Liver (tissue), 9 donors: Measurements from ENCODE around the gene PIGN. TPM values are rescaled to one million over a fixed set of nuclear protein-coding genes. Genes with fewer than 3 reads are reported as not detected.

ENCODE experiments used
- DNase-seq: peaks from one replicate; pipeline ENCODE4 v3.0.0-alpha.2; 2017; ENCODE audit warnings: low spot score
- H3K27ac ChIP-seq, 2 donors: one replicate each; pipeline ENCODE4 v1.7.0; 2013; ENCODE audit warnings: inconsistent platforms in 2 of 2, low read length in 2 of 2, control low read depth in 1 of 2, low read depth in 1 of 2, mild to moderate bottlenecking in 1 of 2
- H3K27me3 ChIP-seq, 4 donors: one replicate each; pipeline versions ENCODE4 v1.6.1 to v1.7.0; 2013; ENCODE audit warnings: low read length in 3 of 4, inconsistent platforms in 1 of 4, mild to moderate bottlenecking in 1 of 4, moderate library complexity in 1 of 4; ENCODE audit not compliant: control insufficient read depth in 4 of 4, insufficient read depth in 4 of 4
- H3K36me3 ChIP-seq, 4 donors: one replicate each; pipeline versions ENCODE4 v1.6.1 to v1.7.0; 2013; ENCODE audit warnings: low read length in 3 of 4, mild to moderate bottlenecking in 3 of 4, low read depth in 1 of 4, moderate library complexity in 1 of 4; ENCODE audit not compliant: control insufficient read depth in 4 of 4, insufficient read depth in 3 of 4
- H3K4me1 ChIP-seq, 4 donors: one replicate each; pipeline versions ENCODE4 v1.6.1 to v1.7.0; 2013; ENCODE audit warnings: low read length in 3 of 4, mild to moderate bottlenecking in 3 of 4, moderate library complexity in 1 of 4; ENCODE audit not compliant: control insufficient read depth in 4 of 4, insufficient read depth in 4 of 4
- H3K4me3 ChIP-seq, 3 donors: one replicate each; pipeline versions ENCODE4 v1.6.1 to v1.7.0; 2013; ENCODE audit warnings: low read length in 3 of 3, control low read depth in 1 of 3, low read depth in 1 of 3, mild to moderate bottlenecking in 1 of 3
- H3K9ac ChIP-seq, 2 donors: one replicate each; pipeline ENCODE4 v1.7.0; 2013; ENCODE audit warnings: low read length in 2 of 2, mild to moderate bottlenecking in 2 of 2, moderate library complexity in 2 of 2, control low read depth in 1 of 2, low read depth in 1 of 2
- H3K9me3 ChIP-seq, 4 donors: one replicate each; pipeline versions ENCODE4 v1.6.1 to v1.7.0; 2013; ENCODE audit warnings: low read length in 3 of 4; ENCODE audit not compliant: control insufficient read depth in 4 of 4
- EGR1 ChIP-seq, 2 donors: IDR thresholded peaks; 2 replicates each; pipeline ENCODE4 v1.6.1; 2016 to 2018; ENCODE audit warnings: antibody characterized with exemption in 2 of 2, low read depth in 2 of 2
- FOXA1 ChIP-seq: IDR thresholded peaks from 2 replicates; pipeline ENCODE4 v1.6.1; 2016; ENCODE audit warnings: antibody characterized with exemption
- FOXA2 ChIP-seq: IDR thresholded peaks from 2 replicates; pipeline ENCODE4 v1.6.1; 2016; ENCODE audit warnings: antibody characterized with exemption
- GABPA ChIP-seq, 2 donors: IDR thresholded peaks in 1 of 2; conservative IDR thresholded peaks in 1 of 2; 2 replicates each; pipeline ENCODE4 v1.6.1; 2016; ENCODE audit warnings: antibody characterized with exemption in 2 of 2, mild to moderate bottlenecking in 1 of 2, moderate library complexity in 1 of 2
- HNF4A ChIP-seq, 2 donors: conservative IDR thresholded peaks; 2 replicates each; pipeline ENCODE4 v1.6.1; 2016; ENCODE audit warnings: antibody characterized with exemption in 2 of 2, mild to moderate bottlenecking in 2 of 2
- HNF4G ChIP-seq: IDR thresholded peaks from 2 replicates; pipeline ENCODE4 v1.6.1; 2016; ENCODE audit warnings: antibody characterized with exemption
- JUND ChIP-seq, 2 donors: IDR thresholded peaks; 2 replicates each; pipeline ENCODE4 v1.6.1; 2016; ENCODE audit warnings: antibody characterized with exemption in 2 of 2
- MAX ChIP-seq: IDR thresholded peaks from 2 replicates; pipeline ENCODE4 v1.6.1; 2016; ENCODE audit warnings: antibody characterized with exemption
- NR2F2 ChIP-seq: IDR thresholded peaks from 2 replicates; pipeline ENCODE4 v1.6.1; 2016; ENCODE audit warnings: antibody characterized with exemption
- RAD21 ChIP-seq, 2 donors: IDR thresholded peaks; 2 replicates each; pipeline ENCODE4 v1.6.1; 2016; ENCODE audit warnings: antibody characterized with exemption in 2 of 2, mild to moderate bottlenecking in 2 of 2
- REST ChIP-seq: IDR thresholded peaks from 2 replicates; pipeline ENCODE4 v1.6.1; 2016; ENCODE audit warnings: antibody characterized with exemption, mild to moderate bottlenecking
- RXRA ChIP-seq, 2 donors: IDR thresholded peaks; 2 replicates each; pipeline ENCODE4 v1.6.1; 2017 to 2018; ENCODE audit warnings: antibody characterized with exemption in 2 of 2, mild to moderate bottlenecking in 1 of 2
- SP1 ChIP-seq: IDR thresholded peaks from 2 replicates; pipeline ENCODE4 v1.6.1; 2018; ENCODE audit warnings: antibody characterized with exemption, mild to moderate bottlenecking
- TAF1 ChIP-seq: conservative IDR thresholded peaks from 2 replicates; pipeline ENCODE4 v1.6.1; 2016; ENCODE audit warnings: antibody characterized with exemption, mild to moderate bottlenecking
- YY1 ChIP-seq: IDR thresholded peaks from 2 replicates; pipeline ENCODE4 v1.6.1; 2016; ENCODE audit warnings: antibody characterized with exemption, mild to moderate bottlenecking
- ZBTB33 ChIP-seq: IDR thresholded peaks from 2 replicates; pipeline ENCODE4 v1.6.1; 2016; ENCODE audit warnings: antibody characterized with exemption
- WGBS: extraction: QIAGEN DNeasy Blood & Tissue Kit; methylation state at CpG from one replicate; pipeline ENCODE4 v1.1.7; 2013; 5-methylcytosine and 5-hydroxymethylcytosine counted together
- polyA plus RNA-seq, 2 donors: library from polyadenylated mRNA; stranded (reverse) in 1 of 2; unstranded in 1 of 2; fragments of 200-250 nt in 1 of 2; fragments of >200 nt in 1 of 2; fragmentation: Nextera tagmentation in 1 of 2; extraction: Ambion mirVana in 1 of 2; gene quantifications; one replicate each; pipeline versions ENCODE4 v1.2.1 to v1.2.3, GENCODE V29; 2013 to 2015
- total RNA-seq, 2 donors: library from RNA; depleted of rRNA; stranded (reverse); fragments of >200 nt; gene quantifications; one replicate each; pipeline ENCODE4 v1.2.3, GENCODE V29; 2014
- TF ChIP-seq, protein P1 (sequence below): fragments of 150-350 bp; IDR thresholded peaks from 2 replicates; pipeline ENCODE4 v1.5.1; 2017; ENCODE audit warnings: improper control_type of control experiment, low read depth, low read length; ENCODE audit not compliant: missing input control
- TF ChIP-seq, protein P2 (sequence below): IDR thresholded peaks from 2 replicates; pipeline ENCODE4 v1.6.1; 2016; ENCODE audit warnings: antibody characterized with exemption
- donor health status: healthy.
- donor health status: healthy.
- donor health status: healthy.
- donor health status: healthy.
- donor health status: healthy.

PIGN gene
- total and polyA plus RNA-seq, 4 donors = 5.1 to 20.6 (median 12.5) TPM

GRCh38 chr18:61998957-61999356, 187.9 kb downstream of the PIGN start:
- peaks cover 0 to 7% (median under 1%) of the 10 kb centered on the region in 4 donors for H3K9me3 ChIP-seq
- DNase-seq = no peak
- H3K27ac ChIP-seq = no peak overlapping the region
- no peak overlapping the region for H3K9ac ChIP-seq
- no peak for TF ChIP-seq REST
- no peak for TF ChIP-seq RAD21 (IDR thresholded peaks at IDR 0.05)
- TF ChIP-seq EGR1 (IDR thresholded peaks at IDR 0.05; ENCODE audit: low read depth in 2 of 2) = no peak
- TF ChIP-seq, protein P1, sequence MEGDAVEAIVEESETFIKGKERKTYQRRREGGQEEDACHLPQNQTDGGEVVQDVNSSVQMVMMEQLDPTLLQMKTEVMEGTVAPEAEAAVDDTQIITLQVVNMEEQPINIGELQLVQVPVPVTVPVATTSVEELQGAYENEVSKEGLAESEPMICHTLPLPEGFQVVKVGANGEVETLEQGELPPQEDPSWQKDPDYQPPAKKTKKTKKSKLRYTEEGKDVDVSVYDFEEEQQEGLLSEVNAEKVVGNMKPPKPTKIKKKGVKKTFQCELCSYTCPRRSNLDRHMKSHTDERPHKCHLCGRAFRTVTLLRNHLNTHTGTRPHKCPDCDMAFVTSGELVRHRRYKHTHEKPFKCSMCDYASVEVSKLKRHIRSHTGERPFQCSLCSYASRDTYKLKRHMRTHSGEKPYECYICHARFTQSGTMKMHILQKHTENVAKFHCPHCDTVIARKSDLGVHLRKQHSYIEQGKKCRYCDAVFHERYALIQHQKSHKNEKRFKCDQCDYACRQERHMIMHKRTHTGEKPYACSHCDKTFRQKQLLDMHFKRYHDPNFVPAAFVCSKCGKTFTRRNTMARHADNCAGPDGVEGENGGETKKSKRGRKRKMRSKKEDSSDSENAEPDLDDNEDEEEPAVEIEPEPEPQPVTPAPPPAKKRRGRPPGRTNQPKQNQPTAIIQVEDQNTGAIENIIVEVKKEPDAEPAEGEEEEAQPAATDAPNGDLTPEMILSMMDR = no peak
- no peak for TF ChIP-seq RXRA (IDR thresholded peaks at IDR 0.05)
- TF ChIP-seq ZBTB33 = no peak
- no peak for TF ChIP-seq SP1
- TF ChIP-seq YY1 = no peak
- TF ChIP-seq MAX = no peak
- no peak for TF ChIP-seq FOXA1
- no peak for TF ChIP-seq JUND (IDR thresholded peaks at IDR 0.05)
- TF ChIP-seq TAF1 = no peak
- TF ChIP-seq GABPA (IDR thresholded peaks at IDR 0.05 in 1 of 2, conservative IDR thresholded peaks at IDR 0.05 in 1 of 2) = no peak
- H3K4me3 ChIP-seq = no peak overlapping the region
- H3K36me3 ChIP-seq = no peaks in the 10 kb centered on the region
- no peaks in the 10 kb centered on the region for H3K27me3 ChIP-seq
- H3K4me1 ChIP-seq = peaks cover 0 to 7% (median 5%) of the 10 kb centered on the region in 4 donors

DNA sequence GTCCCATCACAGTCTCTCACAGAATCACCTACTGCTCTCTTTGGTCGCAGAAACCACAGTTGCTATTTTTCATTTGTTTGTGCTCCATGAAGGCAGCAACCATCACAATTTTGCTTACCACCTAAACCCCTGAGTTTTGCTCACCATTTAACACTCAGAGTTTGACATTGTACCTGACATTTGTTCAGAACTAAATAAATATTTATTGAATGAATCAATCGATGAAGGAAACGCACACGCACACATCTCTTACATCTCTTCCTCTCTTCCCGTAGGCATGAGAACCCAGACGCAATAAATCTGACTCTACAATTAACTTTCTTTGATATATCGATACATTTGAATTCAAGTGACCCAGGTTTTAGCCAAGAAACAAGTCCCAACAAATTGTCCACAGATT, 188.5 kb downstream of the PIGN start:
- WGBS = 56% methylated on average over 7 of the region's 7 CpGs
- no peak overlapping the region for H3K27ac ChIP-seq
- TF ChIP-seq EGR1 (IDR thresholded peaks at IDR 0.05; ENCODE audit: low read depth in 2 of 2) (no peak), HNF4A (conservative IDR thresholded peaks at IDR 0.05) (no peak), SP1 (no peak), GABPA (IDR thresholded peaks at IDR 0.05 in 1 of 2, conservative IDR thresholded peaks at IDR 0.05 in 1 of 2) (no peak), MAX (no peak), YY1 (no peak), RXRA (IDR thresholded peaks at IDR 0.05) (peak in 1 of 2 donors; percentile 16), NR2F2 (no peak), FOXA1 (no peak), FOXA2 (no peak), HNF4G (no peak), RAD21 (IDR thresholded peaks at IDR 0.05) (peak in 1 of 2 donors; percentile 12)
- TF ChIP-seq, protein P2, sequence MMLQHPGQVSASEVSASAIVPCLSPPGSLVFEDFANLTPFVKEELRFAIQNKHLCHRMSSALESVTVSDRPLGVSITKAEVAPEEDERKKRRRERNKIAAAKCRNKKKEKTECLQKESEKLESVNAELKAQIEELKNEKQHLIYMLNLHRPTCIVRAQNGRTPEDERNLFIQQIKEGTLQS = no peak
- TF ChIP-seq, protein P1 = no peak
- H3K4me3 ChIP-seq = no peak overlapping the region
- DNase-seq = no peak
- H3K4me1 ChIP-seq = peaks cover under 1 to 8% (median 6%) of the 10 kb centered on the region in 4 donors
- H3K27me3 ChIP-seq = no peaks in the 10 kb centered on the region
- peaks cover 0 to 7% (median under 1%) of the 10 kb centered on the region in 4 donors for H3K9me3 ChIP-seq
- H3K36me3 ChIP-seq = no peaks in the 10 kb centered on the region
- no peak overlapping the region for H3K9ac ChIP-seq
